Thyroid gland (tissue), 4 donors: Measurements from ENCODE around the gene TEX44.

Source experiments
- POLR2A ChIP-seq, 2 donors: fragments of 450-650 bp; IDR thresholded peaks; one replicate each; pipeline ENCODE4 v1.6.1; 2017; ENCODE audit warnings: antibody characterized with exemption in 2 of 2, mild to moderate bottlenecking in 2 of 2, moderate library complexity in 1 of 2
- TF ChIP-seq, protein P1 (sequence below), 6 experiments: fragments of 200-600 bp in 3 of 6; fragments of 450-650 bp in 3 of 6; sonication (generic) in 3 of 6; IDR thresholded peaks; one replicate each; pipeline ENCODE4 v1.5.1; 2016 to 2019; ENCODE audit warnings: antibody characterized with exemption in 6 of 6, mild to moderate bottlenecking in 2 of 6, inconsistent platforms in 1 of 6, moderate library complexity in 1 of 6

DNA sequence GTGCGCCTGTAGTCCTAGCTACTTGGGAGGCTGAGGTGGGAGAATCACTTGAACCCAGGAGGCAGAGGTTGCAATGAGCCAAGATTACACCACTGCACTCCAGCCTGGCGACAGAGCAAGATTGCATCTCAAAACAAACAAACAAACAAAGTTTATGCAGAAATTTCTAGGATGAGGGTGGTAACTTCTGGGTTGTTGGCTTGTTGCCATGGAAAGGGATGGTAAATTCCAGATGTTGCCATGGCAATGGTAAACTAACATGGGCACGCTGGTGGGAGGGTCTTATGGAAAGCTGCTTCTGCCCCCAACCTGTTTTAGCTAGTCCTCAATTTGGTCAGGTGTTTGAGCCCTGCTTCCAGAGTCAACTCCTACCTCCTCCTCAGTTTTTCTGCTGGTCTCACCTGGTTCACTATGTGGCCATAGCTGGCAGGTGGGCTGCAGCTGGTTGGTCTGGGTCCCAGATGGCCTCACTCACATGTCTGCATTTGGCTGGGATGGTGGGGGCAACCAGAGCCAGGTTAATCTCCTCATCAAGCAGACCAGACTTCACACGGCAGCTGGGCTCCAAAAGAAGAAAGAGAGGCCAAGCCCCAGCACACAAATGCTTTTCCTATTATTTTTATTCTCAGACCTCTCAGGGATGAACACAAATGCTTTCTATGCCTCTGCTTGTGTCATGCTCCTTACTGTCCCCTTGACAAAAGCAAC lies 26.6 kb upstream of the TEX44 start:
- no peak for TF ChIP-seq POLR2A (IDR thresholded peaks at IDR 0.05)
- TF ChIP-seq, protein P1, sequence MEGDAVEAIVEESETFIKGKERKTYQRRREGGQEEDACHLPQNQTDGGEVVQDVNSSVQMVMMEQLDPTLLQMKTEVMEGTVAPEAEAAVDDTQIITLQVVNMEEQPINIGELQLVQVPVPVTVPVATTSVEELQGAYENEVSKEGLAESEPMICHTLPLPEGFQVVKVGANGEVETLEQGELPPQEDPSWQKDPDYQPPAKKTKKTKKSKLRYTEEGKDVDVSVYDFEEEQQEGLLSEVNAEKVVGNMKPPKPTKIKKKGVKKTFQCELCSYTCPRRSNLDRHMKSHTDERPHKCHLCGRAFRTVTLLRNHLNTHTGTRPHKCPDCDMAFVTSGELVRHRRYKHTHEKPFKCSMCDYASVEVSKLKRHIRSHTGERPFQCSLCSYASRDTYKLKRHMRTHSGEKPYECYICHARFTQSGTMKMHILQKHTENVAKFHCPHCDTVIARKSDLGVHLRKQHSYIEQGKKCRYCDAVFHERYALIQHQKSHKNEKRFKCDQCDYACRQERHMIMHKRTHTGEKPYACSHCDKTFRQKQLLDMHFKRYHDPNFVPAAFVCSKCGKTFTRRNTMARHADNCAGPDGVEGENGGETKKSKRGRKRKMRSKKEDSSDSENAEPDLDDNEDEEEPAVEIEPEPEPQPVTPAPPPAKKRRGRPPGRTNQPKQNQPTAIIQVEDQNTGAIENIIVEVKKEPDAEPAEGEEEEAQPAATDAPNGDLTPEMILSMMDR (IDR thresholded peaks at IDR 0.05): no peak
